Muscle layer of colon (tissue), 2 donors: Measurements from ENCODE around the gene ANKRD18A.

Experiments used
- H3K27ac ChIP-seq: one replicate; pipeline ENCODE4 v1.7.0; 2013; ENCODE audit warnings: low read depth, mild to moderate bottlenecking, low read length, moderate library complexity
- H3K27me3 ChIP-seq, 2 donors: one replicate each; pipeline ENCODE4 v1.7.0; 2013; ENCODE audit warnings: low read length in 2 of 2, mild to moderate bottlenecking in 2 of 2; ENCODE audit not compliant: insufficient read depth in 2 of 2, control insufficient read depth in 1 of 2
- H3K36me3 ChIP-seq: one replicate; pipeline ENCODE4 v1.7.0; 2013; ENCODE audit warnings: mild to moderate bottlenecking, low read length; ENCODE audit not compliant: insufficient read depth
- H3K4me1 ChIP-seq: one replicate; pipeline ENCODE4 v1.7.0; 2013; ENCODE audit warnings: mild to moderate bottlenecking, low read length; ENCODE audit not compliant: insufficient read depth
- H3K4me3 ChIP-seq, 2 donors: one replicate each; pipeline ENCODE4 v1.7.0; 2013; ENCODE audit warnings: low read length in 2 of 2, low read depth in 1 of 2, mild to moderate bottlenecking in 1 of 2, moderate library complexity in 1 of 2
- H3K9ac ChIP-seq: one replicate; pipeline ENCODE4 v1.7.0; 2013; ENCODE audit warnings: low read length
- H3K9me3 ChIP-seq: one replicate; pipeline ENCODE4 v1.7.0; 2013; ENCODE audit warnings: mild to moderate bottlenecking, low read length
- donor health status: abdominal sarcoma.
- donor health status: Adenocarcinoma of cecum.

The ANKRD18A gene

GRCh38 chr9:38521762-38522161 is 98.6 kb downstream of the ANKRD18A start:
- Histone ChIP-seq H3K9me3 (no peaks in the 10 kb centered on the region), H3K36me3 (no peaks in the 10 kb centered on the region), H3K4me1 (no peaks in the 10 kb centered on the region), H3K4me3 (no peak overlapping the region), H3K27me3 (no peaks in the 10 kb centered on the region), H3K27ac (no peak overlapping the region), H3K9ac (no peak overlapping the region)
